Hepatocyte (in vitro differentiated cells): ENCODE measurements around the gene SAPCD1.

Source experiments
- EZH2 ChIP-seq: fragments of 200-600 bp; sonication (generic); IDR thresholded peaks from 2 replicates; pipeline ENCODE4 v1.6.1; 2016; ENCODE audit warnings: antibody characterized with exemption, mild to moderate bottlenecking, borderline replicate concordance
- EZH2phosphoT487 ChIP-seq: fragments of 200-600 bp; sonication (generic); IDR thresholded peaks from one replicate; pipeline ENCODE4 v1.6.1; 2018; ENCODE audit warnings: antibody characterized with exemption, mild to moderate bottlenecking, low read depth, moderate library complexity; ENCODE audit not compliant: unreplicated experiment, severe bottlenecking
- TF ChIP-seq, protein P1 (sequence below): fragments of 200-600 bp; sonication (generic); IDR thresholded peaks from 2 replicates; pipeline ENCODE4 v1.5.1; 2016; ENCODE audit warnings: antibody characterized with exemption, mild to moderate bottlenecking; ENCODE audit not compliant: poor library complexity

DNA sequence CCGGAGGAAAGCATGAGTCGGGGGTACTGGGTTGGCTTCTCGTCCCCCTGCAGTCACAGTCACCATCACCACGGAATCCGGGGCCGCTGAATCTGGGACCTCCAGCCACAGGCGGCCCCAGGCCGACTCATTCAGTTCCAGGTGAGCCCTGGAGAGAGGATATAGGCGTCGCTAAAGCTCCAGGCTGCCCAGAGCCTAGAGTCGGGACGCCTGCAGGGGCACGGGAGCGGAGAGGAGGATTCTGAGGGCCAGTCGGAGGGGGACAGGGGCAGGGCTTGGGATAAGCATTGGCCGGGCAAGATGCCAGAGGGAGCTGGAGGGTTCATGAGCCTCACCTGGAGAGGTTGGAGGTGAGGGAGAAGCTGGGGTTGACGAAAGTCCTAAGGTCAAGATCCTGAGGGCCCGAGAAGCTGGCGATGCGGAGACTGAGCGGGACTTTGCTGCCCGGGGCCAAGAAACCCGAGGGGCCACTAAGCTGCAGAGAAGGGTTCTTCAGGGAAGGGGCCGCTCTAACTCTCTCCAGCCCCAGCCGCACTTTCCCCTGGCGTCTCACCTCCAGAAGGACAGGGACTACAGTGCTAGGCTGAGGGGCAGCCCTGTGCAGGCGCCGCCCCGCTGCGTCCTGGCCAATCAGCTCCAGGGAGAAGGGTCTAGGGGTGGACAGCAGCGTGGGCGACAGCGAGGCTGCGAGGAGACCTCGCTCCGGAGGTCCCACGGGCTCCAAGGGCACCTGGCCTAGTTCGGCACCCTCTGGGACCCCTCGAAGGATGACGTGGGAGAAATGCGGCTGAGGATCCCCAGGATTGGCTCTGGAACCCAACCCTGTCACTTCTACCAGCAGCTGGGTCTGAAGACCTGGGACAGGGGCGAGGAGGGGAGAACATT is 3.7 kb downstream of the SAPCD1 start:
- TF ChIP-seq, protein P1, sequence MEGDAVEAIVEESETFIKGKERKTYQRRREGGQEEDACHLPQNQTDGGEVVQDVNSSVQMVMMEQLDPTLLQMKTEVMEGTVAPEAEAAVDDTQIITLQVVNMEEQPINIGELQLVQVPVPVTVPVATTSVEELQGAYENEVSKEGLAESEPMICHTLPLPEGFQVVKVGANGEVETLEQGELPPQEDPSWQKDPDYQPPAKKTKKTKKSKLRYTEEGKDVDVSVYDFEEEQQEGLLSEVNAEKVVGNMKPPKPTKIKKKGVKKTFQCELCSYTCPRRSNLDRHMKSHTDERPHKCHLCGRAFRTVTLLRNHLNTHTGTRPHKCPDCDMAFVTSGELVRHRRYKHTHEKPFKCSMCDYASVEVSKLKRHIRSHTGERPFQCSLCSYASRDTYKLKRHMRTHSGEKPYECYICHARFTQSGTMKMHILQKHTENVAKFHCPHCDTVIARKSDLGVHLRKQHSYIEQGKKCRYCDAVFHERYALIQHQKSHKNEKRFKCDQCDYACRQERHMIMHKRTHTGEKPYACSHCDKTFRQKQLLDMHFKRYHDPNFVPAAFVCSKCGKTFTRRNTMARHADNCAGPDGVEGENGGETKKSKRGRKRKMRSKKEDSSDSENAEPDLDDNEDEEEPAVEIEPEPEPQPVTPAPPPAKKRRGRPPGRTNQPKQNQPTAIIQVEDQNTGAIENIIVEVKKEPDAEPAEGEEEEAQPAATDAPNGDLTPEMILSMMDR: no peak
- TF ChIP-seq EZH2 (no peak), EZH2phosphoT487 (no peak)
